Right hindlimb (tissue), 1 donor: ENCODE measurements around the gene ULK3.
A peak's percentile ranks its signal among the peaks of the same experiment; 100 is the strongest.

Source experiments
- DNase-seq: peaks from one replicate; pipeline ENCODE4 v3.0.0-alpha.2; 2018

ULK3 gene

DNA sequence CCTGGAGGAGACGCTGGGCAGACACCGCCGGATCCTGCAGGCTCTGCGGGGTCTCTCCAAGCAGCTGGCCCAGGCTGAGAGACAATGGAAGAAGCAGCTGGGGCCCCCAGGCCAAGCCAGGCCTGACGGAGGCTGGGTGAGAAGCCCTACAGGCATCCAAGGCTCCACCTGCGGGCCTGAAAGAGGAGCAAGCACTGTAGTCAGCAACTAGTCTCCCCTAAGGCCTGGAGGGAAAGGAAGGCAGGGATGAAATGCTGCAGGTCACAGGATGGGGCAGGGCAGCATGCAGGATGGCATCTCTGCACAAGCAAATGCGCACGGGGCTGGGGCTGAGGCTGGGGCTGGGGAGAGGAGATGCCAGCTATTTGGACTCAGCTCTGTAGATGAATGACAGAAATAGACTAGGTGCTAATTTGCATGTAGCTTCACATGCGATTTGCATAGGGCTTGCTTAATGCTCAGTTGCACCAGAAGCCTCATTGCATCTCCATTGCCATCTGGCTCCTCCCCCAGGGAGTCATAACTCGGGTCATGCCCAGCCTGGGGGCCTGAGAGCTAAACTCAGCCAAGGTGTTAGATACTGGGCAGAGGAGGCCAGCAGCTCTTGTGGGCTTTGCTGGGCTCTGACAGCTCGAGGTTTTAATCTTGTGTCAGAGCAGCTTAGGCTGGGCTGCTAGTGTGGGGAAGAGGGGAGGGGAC lies 21.7 kb downstream of the ULK3 start:
- no peak for DNase-seq

DNA sequence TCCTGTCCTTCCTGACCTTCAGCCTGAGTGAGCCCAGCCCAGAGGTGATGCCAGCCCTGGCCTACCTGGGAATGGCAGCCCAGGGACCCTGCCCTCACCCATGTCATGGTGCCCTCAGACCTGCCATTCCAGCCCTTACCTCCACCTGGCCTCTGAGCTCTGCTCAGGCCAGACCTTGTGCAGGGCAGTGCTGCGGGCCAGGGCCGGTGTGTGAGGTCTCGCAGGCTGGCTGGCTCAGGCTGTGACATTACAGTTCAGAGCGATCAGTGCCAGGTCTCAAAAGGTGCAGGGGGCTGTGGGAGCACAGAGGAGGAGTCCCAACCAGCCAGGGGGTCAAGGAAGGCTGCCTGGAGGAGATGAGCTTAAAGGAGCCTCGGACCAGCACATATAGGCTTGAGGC lies 22.9 kb downstream of the ULK3 start:
- DNase-seq = no peak

- no peak for DNase-seq
These were observed 25.6 kb downstream of the ULK3 start for GRCh38 chr15:74817370-74817737.

GRCh38 chr15:74816624-74817369 lies 26.2 kb downstream of the ULK3 start:
- no peak for DNase-seq

DNA sequence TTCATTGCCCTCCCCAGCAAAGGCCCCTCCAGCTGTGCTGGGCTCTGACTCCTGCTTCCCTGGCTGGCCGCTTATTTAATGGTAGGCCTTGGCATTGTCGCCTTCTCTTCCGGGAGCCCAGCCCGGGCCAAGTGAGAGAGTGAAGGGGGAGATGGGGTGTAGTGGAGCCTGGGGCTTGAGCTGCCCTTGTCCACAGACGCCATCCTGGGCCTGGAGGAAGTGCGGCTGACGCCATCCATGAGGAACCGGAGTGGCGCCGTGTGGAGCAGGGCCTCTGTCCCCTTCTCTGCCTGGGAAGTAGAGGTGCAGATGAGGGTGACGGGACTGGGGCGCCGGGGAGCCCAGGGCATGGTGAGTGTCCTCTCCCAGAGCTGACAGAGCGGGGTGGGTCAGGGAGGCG lies 27.0 kb downstream of the ULK3 start:
- DNase-seq = no peak

DNA sequence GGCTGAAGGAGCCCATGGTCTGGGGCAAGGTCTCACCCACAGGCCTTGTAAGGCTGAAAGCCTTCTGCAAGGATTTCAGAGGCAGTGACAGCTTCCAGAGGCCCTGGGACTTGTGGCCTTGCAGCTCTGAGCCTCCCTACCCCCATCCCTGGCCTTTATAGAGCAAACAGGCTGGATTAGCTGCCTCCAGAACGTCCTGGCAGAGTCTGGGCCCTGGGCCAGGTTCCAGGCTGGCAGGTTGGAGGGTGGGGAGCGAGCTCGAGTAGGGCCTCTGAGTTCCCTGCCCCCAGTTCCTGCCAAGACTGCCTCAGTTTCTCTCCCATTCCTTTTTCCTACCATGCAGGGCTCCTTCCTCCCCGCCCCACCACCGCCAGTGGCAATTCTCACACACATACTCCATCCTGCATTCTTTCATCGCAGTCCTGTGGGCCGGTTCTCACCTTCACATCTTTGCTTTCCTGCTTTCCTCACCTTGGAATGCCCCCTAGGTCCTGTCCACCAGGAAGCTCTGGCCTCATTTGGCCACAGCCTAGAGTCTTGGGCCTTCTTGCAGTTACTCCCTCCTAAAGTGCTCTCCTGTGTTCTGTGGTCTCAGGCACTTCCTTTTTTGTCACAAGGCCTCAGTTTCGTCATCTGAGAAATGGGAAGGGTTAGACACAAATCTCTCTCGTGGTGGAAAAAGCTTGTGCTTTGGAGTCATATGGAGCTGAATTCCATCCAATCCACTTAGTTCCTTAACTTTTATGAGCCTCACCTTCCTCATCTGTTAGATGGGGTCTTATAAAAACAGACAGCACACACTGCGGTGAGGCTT lies 27.6 kb downstream of the ULK3 start:
- DNase-seq = no peak

DNA sequence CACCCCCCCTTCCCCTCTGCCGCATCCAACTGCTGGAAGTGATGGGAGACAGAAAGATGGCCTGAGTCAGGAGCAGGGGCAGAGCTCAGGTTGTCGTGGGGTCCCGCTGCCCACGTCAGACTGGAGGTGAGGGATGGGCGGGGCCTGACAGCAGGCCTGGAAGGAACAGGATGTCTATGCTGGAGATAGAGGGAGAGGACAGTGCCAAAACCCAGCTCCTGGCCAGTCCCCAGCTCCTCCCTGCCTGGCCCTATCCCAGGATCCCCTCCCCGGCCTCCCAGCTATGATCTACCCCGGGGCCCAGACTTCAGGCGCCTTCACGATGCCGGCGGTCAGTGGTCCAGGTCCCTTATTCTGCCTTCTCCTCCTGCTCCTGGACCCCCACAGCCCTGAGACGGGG lies 30.4 kb downstream of the ULK3 start, which contains the start of gene LMAN1L:
Gene LMAN1L (plus strand): TSS at position 303 of the 400 bp plus-strand sequence. CDS start 20 bp downstream, at position 323.
- DNase-seq = no peak

GRCh38 chr15:74809956-74810355 lies 33.0 kb downstream of the ULK3 start:
- DNase-seq = no peak

DNA sequence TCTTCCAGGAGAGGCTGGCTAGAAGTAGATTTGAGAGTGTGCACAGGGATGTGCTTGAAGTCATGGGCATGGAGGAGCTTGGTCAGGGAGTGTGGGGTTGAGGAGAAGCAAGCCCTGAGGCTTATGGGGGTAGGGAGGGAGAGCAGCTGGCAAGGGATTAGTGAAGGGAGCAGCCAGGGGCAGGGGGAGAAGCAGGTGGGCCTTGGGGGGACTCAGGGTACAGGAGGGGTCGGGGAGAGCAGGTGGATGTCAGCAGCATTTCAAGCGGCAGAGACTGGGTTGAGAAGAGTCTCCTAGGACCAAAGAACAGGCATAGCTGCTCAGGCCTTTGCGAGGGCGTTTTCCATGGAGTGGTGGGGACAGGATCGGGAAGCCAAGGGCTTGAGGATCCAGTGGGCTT lies 33.7 kb downstream of the ULK3 start:
- DNase-seq = no peak

- DNase-seq = no peak
These were observed 34.1 kb downstream of the ULK3 start for GRCh38 chr15:74808840-74809229.

DNA sequence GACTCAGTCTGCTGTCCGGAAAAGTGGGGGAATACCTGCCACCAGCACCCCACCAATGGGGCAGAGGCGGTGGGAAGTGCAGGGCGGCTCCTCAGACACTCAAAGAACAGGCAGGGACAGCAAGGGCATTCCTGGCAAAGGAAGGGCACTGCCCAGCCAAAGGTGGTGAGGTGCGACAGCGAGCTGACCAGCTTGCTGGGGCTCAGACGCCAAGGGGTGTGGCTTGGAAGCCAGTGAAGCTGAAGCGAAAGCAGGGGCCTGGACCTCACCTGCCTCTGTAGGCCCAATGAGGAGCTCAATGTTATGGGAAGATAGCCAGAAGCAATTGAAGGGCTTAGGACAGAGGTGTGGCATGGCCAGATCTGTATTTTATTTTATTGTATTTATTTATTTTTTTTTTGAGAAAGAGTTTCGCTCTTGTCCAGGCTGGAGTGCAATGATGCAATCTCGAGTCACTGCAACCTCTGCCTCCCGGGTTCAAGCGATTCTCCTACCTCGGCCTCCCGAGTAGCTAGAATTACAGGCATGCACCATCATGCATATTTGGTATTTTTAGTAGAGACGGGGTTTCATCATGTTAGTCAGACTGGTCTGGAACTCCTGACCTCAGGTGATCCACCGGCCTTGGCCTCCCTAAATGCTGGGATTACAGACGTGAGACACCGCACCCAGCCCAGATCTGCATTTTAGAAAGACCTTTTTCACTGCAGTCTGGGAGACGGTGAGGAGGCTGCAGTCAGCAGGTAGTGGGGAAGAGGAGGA lies 34.7 kb downstream of the ULK3 start:
- DNase-seq = no peak

- no peak for DNase-seq
These were observed 35.7 kb downstream of the ULK3 start for GRCh38 chr15:74807282-74807681.

DNA sequence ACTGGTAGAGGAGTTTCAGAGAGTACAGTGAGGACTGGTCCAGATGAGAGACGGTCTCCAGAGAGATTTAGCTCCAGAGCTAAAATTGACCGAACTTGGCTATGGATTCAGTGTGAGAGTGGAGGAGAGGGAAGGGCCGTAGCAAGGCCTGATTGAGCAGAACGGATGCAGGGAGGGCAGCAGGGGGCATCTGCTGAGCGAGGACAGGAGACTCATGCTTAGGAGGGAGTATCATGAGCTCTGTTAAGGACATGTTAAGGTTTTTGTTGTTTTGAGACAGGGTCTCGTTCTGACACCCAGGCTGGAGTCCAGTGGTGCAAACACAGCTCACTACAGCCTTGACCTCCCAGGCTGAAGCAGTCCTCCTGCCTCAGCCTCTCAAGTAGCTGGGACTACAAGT lies 38.0 kb downstream of the ULK3 start:
- no peak for DNase-seq

GRCh38 chr15:74802862-74803447 lies 40.0 kb downstream of the ULK3 start:
- no peak for DNase-seq

- DNase-seq = no peak
These were observed 40.7 kb downstream of the ULK3 start for GRCh38 chr15:74802290-74802689.

GRCh38 chr15:74801311-74801997 lies 41.5 kb downstream of the ULK3 start:
- DNase-seq = no peak

- DNase-seq = no peak
These were observed 42.3 kb downstream of the ULK3 start for GRCh38 chr15:74800559-74801094.

GRCh38 chr15:74799856-74800558 lies 42.9 kb downstream of the ULK3 start:
- peak; percentile 58 for DNase-seq

DNA sequence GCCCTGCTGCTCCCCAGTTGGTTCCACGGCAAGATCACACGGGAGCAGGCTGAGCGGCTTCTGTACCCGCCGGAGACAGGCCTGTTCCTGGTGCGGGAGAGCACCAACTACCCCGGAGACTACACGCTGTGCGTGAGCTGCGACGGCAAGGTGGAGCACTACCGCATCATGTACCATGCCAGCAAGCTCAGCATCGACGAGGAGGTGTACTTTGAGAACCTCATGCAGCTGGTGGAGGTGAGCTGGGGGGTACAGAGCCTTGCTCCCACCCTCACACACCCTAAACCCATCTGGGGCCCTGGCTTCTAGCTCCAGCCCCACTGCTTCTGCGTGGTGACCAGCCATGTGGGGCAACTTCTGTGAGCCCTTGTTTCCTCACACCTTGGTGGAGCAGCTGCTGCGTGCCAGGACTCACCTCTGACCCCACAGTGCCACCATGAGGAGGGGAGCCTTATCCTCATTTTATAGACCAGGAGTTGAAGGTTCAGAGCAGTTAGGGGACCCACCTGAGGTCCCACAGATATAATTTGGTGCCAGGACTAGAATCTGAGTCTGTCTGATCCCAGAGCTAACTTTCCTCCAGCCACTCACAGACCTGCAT lies 43.6 kb downstream of the ULK3 start:
- DNase-seq = no peak
